Brain microvascular endothelial cell (primary cell): ENCODE measurements around the gene CPNE1.

ENCODE experiments used
- DNase-seq: peaks from one replicate; pipeline ENCODE4 v3.0.0-alpha.2; 2020
- H3K27ac ChIP-seq: fragments of 250-450 bp; sonication (Bioruptor Pico); 2 replicates; pipeline ENCODE4 v1.5.1; 2020; ENCODE audit warnings: mild to moderate bottlenecking, moderate library complexity
- H3K27me3 ChIP-seq: fragments of 250-450 bp; sonication (Bioruptor Pico); replicated peaks from 2 replicates; pipeline ENCODE4 v1.5.1; 2020; ENCODE audit warnings: mild to moderate bottlenecking
- H3K36me3 ChIP-seq: fragments of 250-450 bp; sonication (Bioruptor Pico); replicated peaks from 2 replicates; pipeline ENCODE4 v1.5.1; 2020; ENCODE audit warnings: mild to moderate bottlenecking
- H3K4me3 ChIP-seq: 2 replicates; pipeline ENCODE4 v1.5.1; 2011; ENCODE audit warnings: low read depth, mild to moderate bottlenecking, control low read depth, low read length, moderate library complexity
- CTCF ChIP-seq: IDR thresholded peaks from 2 replicates; pipeline ENCODE4 v1.5.1; 2011; ENCODE audit warnings: low read depth, mild to moderate bottlenecking, moderate library complexity, low read length, control low read depth, inconsistent platforms; ENCODE audit errors: missing control alignments
- in situ Hi-C: cut with HindIII; loops from 2 replicates; pipeline ENCODE4 v1.10.0; 2017; ENCODE audit warnings: low sequenced_read_pairs, low pct_ligation_motif_present

The CPNE1 gene

GRCh38 chr20:35641743-35642142, 23.0 kb downstream of the CPNE1 start:
- DNase-seq = no peak
- no peak for TF ChIP-seq CTCF
- Histone ChIP-seq H3K27me3 (no peaks in the 10 kb centered on the region), H3K36me3 (no peaks in the 10 kb centered on the region), H3K4me3 (no peak overlapping the region), H3K27ac (no peak overlapping the region)
- in situ Hi-C loops = no loop called here

GRCh38 chr20:35640724-35641123, 24.0 kb downstream of the CPNE1 start:
- H3K4me3 ChIP-seq = no peak overlapping the region
- no peaks in the 10 kb centered on the region for H3K36me3 ChIP-seq
- no peak for TF ChIP-seq CTCF
- no peaks in the 10 kb centered on the region for H3K27me3 ChIP-seq
- no peak for DNase-seq
- in situ Hi-C loops = no loop called here
- H3K27ac ChIP-seq = no peak overlapping the region

- Histone ChIP-seq H3K27me3 (no peaks in the 10 kb centered on the region), H3K27ac (no peak overlapping the region), H3K4me3 (no peak overlapping the region), H3K36me3 (no peaks in the 10 kb centered on the region)
- in situ Hi-C loops = no loop called here
- TF ChIP-seq CTCF = no peak
- DNase-seq = no peak
Measured at GRCh38 chr20:35638751-35639150, 25.9 kb downstream of the CPNE1 start.

- in situ Hi-C loops = no loop called here
- TF ChIP-seq CTCF = no peak
- Histone ChIP-seq H3K27ac (no peak overlapping the region), H3K36me3 (peaks cover 5% of the 10 kb centered on the region), H3K4me3 (no peak overlapping the region), H3K27me3 (no peaks in the 10 kb centered on the region)
- DNase-seq = no peak
Measured at GRCh38 chr20:35637276-35637675, 27.4 kb downstream of the CPNE1 start.

GRCh38 chr20:35636095-35636494, 28.6 kb downstream of the CPNE1 start:
- DNase-seq = no peak
- no peak for TF ChIP-seq CTCF
- Histone ChIP-seq H3K27ac (no peak overlapping the region), H3K36me3 (peaks cover 15% of the 10 kb centered on the region), H3K4me3 (no peak overlapping the region), H3K27me3 (no peaks in the 10 kb centered on the region)
- in situ Hi-C loops = no loop called here

GRCh38 chr20:35635652-35636051, 29.0 kb downstream of the CPNE1 start:
- Histone ChIP-seq H3K27ac (no peak overlapping the region), H3K4me3 (no peak overlapping the region), H3K27me3 (no peaks in the 10 kb centered on the region), H3K36me3 (peaks cover 20% of the 10 kb centered on the region)
- no peak for TF ChIP-seq CTCF
- in situ Hi-C loops = no loop called here
- no peak for DNase-seq
